GM19043 (cell line): ENCODE measurements around the gene POU2F2.
"Not testable (repeated sequence)": the region's sequence is repeated elsewhere in the genome, so short reads cannot be mapped to it uniquely, and the experiment has no call there.

Experiments
- ATAC-seq: cut with Tn5 transposase; IDR thresholded peaks from one replicate; pipeline ENCODE4 v1.9.1; 2021; ENCODE audit warnings: low read depth; ENCODE audit not compliant: unreplicated experiment

The POU2F2 gene

DNA sequence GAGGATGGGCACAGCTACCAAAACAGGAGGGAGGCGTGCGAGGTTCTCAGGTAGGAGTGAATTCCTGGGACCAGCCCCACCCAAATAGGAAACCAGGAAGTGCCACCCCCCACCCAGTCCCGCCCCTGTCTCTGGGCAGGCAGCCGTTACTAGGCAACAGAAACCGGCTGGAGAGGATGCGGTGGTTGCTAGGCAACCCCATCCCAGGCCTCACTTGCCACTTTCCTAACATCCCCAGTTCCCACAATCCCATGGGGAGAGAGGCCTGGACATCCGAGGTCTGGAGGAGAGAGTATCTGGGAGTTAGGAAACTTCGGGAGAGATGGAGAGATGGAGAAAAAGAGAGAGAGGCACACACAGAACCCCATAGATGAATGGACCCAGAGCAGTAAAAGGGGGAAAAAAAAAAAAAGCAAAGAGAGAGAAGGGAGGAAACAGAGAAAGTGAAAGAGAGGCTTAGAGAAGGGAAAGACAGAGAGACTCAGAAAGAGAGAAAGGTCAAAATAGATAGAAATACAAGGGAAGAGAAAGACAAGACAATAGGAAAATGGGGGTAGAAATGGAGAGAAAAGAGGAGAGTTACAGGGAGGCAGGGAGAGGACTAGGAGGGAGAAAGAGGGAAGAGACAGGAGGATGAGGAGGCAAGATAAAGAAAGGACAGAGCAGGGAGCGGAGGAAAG lies 66.0 kb downstream of the POU2F2 start:
- ATAC-seq, result no peak

- no peak for ATAC-seq
These were observed 66.7 kb downstream of the POU2F2 start for GRCh38 chr19:42065511-42065910.

- no peak for ATAC-seq
These were observed 67.2 kb downstream of the POU2F2 start for GRCh38 chr19:42065051-42065450.

- ATAC-seq, result no peak
These were observed 67.8 kb downstream of the POU2F2 start for GRCh38 chr19:42064432-42064831.

DNA sequence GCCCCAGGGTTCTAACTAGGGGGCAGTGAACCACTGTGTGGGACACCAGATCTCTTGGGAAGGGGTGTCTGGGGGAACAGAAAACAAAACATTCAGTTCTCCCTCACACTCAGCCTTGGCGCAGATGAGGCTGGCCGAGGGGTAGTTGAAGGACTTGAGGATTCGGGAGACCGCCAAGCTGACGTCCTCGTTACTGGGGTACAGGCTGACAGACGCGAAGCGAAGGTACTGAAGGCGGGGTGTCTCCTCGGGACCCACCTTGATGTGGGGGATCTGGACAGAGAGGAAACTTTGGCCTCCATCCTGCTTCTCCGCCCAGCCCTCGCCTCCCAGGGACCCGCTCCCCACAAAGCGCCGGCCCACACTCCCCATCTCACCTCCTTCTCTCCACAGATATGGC lies 69.9 kb downstream of the POU2F2 start:
- no peak for ATAC-seq

DNA sequence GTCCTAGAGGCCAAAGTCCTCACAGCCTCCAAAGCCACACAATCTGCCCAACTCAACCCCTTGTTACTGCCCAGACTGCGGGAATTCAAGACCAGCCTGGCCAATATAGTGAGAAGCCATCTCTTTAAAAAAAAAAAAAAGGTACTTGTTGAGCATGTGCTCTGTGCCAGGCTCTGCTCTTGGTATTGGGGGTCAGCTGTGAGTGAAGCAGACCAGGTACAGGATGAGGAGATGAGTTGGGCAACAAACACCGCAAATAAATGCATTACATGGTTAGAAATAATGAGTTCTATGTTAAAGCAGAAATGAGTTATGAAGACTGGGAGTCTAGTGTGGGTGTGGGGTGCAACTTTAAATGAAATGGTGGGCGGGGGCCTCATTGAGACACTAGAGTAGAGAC lies 72.1 kb downstream of the POU2F2 start:
- ATAC-seq, result no peak

DNA sequence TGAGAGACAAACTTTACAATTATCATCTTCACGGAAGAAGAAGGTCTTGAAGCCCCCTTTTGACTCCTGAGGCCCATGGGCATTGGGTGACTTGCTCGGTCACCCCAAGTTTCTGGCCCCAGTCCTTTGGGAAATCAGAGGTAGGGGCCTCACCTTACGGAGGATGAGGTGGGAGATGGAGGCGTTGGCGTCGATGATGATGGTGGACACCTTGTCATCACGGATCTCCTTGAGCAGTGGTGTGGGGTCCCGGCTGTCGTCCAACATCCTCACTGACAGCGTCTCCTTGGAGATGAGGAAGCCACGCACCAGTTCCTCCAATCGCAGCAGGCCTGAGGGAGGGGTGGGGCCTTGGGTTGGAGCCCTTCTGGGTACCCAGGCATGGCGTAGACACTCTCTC lies 73.0 kb downstream of the POU2F2 start:
- no peak for ATAC-seq

DNA sequence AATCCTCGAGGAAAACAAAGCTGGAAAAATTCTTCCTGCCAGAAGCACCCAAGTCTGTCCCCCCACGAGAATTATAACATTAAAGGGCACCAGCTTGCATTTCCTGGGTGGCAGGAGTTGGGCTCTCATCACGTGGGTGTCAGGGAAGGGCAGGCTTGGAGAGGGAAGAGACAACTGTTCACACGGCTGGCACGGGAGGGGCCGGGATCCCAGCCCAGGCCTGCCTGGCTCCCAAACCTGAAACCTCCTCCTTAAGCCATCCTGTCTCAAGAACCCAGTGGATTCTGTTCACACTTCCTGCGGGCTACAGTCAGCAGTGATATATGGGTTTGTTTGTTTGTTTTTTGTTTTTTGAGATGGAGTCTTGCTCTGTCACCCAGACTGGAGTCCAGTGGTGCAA lies 74.4 kb downstream of the POU2F2 start:
- ATAC-seq, result no peak

DNA sequence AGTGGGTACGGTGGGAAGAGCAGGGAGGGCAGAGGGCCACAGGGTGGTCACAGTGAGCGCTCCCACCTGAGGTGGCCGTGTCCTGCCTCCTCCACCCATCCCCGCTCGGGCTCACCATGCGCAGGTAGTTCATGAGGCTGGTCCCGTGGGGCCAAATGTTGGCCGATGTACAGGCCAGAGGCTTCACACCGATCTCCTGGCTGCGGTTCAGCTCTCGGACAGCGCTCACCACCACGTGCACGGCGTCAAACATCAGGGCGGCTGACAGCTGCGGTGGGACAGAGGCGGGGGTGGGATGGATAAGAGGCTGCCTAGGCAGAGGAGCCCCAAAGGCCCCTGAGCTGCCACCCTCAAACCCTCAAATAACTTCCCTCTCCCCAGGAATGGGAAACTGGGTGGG lies 78.0 kb downstream of the POU2F2 start:
- ATAC-seq, result no peak

GRCh38 chr19:42053037-42053935 lies 79.0 kb downstream of the POU2F2 start:
- no peak for ATAC-seq

GRCh38 chr19:42052241-42052863 lies 79.9 kb downstream of the POU2F2 start:
- ATAC-seq, result no peak

- no peak for ATAC-seq
These were observed 80.8 kb downstream of the POU2F2 start for GRCh38 chr19:42051166-42052115.

DNA sequence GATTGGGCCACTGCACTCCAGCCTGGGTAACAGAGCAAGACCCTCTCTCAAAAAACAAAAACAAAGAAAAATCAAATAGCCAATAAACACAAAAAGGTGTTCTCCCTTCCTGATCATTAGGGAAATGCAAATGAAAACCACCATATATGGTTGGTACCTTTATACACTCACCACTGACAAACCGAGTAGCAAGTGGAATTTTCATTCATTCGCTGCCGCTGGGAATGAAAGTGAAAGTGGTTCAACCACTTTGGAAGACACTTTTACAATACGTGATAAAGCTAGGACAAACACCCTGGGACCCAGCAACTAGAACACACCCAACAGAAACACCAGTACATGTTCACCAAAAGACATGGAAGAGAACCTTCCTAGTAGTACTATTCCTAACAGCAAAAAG lies 83.3 kb downstream of the POU2F2 start:
- no peak for ATAC-seq

DNA sequence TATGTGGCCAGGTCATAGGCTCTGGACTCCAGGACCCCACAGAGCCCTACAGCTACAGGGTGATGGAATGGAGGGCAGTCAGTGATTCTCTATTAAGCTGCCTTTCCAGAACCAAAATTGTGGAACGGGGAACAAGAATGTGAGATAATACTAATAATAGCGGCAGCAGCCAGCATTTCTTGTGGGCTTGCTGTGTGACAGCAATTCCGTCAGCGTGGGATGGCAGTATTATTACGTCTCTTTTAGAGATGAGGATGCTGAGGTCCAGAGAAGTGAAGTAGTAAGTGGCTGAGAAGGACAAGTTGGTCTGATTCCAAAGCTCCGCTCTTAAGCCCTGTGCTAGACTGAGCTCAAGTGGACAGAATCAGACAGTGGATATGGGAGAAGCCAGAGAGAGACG lies 86.7 kb downstream of the POU2F2 start:
- no peak for ATAC-seq

DNA sequence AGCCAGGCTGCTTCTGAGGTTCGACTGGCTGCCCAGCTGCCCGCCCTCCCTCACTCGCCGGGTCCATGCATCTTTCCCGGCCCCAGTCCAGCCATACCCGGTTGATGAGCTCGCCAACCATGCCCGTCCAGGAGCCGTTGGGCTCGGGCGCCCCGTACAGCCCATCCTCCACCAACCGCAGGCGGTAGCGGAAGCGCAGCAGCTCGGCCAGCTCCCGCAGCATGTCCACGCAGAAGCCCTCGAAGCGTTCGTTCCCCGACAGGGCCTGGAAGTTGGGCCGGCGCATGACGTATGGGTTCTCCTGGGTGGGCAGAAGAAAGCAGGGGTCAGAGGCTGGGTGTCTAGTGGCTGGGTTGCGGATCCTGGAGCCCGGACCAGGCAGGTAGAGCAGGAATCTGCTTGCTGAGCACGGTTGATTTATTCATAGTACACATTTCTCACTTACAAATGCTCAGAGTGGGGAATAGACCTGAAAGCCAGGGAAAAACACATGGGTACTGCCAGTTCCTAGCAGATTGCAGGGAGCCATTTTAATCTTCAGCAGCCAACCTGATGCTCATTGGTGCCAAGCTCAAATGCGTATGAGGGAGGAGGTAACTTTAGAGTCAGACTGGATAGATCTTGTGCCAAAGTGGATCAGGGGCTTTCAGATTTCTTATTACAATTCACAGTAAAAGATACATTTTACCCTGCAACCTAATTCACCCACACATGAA lies 89.6 kb downstream of the POU2F2 start:
- ATAC-seq, result no peak

DNA sequence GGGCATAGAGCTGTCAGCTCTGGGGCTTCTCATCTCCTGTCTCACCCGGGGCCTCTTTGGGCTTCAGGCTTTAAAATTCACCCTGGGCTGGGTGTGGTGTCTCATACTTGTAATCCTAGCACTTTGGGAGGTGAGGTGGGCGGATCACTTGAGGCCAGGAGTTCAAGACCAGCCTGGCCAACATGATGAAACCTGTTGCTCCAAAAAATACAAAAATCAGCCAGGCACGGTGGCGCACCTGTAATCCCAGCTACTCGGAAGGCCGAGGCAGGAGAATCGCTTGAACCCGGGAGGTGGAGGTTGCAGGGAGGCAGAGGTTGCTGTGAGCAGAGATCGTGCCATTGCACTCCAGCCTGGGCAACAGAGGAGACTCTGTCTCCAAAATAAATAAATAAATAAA lies 91.8 kb downstream of the POU2F2 start:
- ATAC-seq, result not testable (repeated sequence)

DNA sequence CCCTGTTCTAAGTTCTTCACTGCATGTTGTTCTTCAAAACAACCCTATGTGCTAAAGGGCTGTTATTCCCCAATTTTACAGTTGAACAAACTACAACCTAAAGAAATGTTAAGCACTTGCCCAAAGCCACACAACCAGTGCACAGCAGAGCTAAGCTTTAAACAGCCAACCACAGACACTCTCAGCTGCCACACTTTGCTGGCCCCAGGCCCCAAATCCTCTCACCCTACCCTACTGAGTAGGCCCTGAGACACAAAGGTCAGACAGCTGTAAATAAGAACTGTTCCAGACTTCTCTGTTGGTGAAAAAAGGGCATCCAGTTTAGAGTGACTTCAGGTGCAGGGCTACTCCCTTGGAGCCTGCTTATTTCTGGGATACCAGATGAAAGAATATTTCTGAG lies 92.2 kb downstream of the POU2F2 start:
- ATAC-seq, result no peak

DNA sequence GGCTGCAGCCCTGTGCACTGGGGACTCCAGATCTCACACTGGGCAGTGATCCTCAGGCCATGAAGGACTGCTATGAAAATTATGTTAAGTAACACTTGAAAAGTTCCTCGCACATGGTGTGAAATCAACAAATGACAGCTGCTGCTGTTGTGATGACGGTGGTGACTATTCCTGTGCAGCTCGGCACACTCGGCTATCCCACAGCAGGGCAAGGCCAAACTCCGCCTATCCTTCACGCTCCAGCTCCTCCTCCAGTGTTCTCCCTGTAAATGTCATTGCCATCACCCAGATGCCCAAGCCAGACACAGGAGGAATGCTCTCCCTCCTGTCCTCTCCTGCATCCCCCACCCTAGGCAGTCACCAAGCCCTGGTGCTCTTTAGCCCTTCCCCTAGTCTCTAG lies 93.6 kb downstream of the POU2F2 start:
- no peak for ATAC-seq

DNA sequence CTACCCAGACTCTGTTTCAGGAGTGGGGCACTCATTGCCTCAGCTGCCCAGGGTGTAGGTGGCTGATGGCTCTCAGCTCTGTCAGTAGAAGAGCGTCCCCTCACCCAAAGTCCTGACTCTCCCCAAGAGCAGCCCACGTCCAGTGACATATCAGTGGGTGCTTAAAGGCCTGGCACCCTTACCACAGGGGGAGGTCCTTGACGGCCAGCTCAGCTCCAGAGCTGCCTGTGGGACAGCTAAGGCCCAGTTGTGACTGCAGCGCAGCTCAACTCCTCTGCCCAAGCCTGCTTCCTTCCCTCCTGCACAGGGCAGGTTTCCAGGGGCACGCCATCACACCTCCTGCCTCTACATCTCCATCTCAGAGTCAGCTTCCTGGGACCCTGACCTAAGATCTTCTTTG lies 94.6 kb downstream of the POU2F2 start:
- no peak for ATAC-seq
